Spinal cord (tissue), 10 donors: Measurements from ENCODE around the gene NCR3LG1. TPM values are rescaled to one million over a fixed set of nuclear protein-coding genes. Genes with fewer than 3 reads are reported as not detected.

ENCODE experiments used
- DNase-seq, 6 donors: peaks; one replicate each; pipeline versions ENCODE4 v3.0.0 to v3.0.0-alpha.2; 2013 to 2015; ENCODE audit warnings: low spot score in 6 of 6, low read depth in 4 of 6
- H3K27ac ChIP-seq: one replicate; pipeline ENCODE4 v1.5.1; 2013; ENCODE audit warnings: low read depth, low read length, control low read depth
- H3K27me3 ChIP-seq: one replicate; pipeline ENCODE4 v1.6.1; 2013; ENCODE audit warnings: low read length; ENCODE audit not compliant: control insufficient read depth, insufficient read depth
- H3K36me3 ChIP-seq: one replicate; pipeline ENCODE4 v1.6.1; 2013; ENCODE audit warnings: low read length; ENCODE audit not compliant: control insufficient read depth, insufficient read depth
- H3K4me1 ChIP-seq: one replicate; pipeline ENCODE4 v1.6.1; 2013; ENCODE audit warnings: low read length; ENCODE audit not compliant: control insufficient read depth, insufficient read depth
- H3K4me3 ChIP-seq: one replicate; pipeline ENCODE4 v1.5.1; 2013; ENCODE audit warnings: low read depth, low read length, control low read depth
- H3K9me3 ChIP-seq: one replicate; pipeline ENCODE4 v1.6.1; 2013; ENCODE audit warnings: low read length; ENCODE audit not compliant: control insufficient read depth, insufficient read depth
- WGBS: methylation state at CpG from one replicate; pipeline ENCODE4 v1.1.5; 2013; ENCODE audit warnings: missing lambda C conversion rate; ENCODE audit not compliant: insufficient coverage; 5-methylcytosine and 5-hydroxymethylcytosine counted together
- polyA plus RNA-seq, 2 donors: library from polyadenylated mRNA; unstranded; fragments of 120-200 nt; gene quantifications; one replicate each; pipeline ENCODE4 v1.2.1, GENCODE V29; 2013; ENCODE audit not compliant: insufficient read length in 2 of 2
- total RNA-seq, 2 donors: library from RNA; depleted of rRNA in 1 of 2; stranded (reverse); fragments of 120-200 nt in 1 of 2; fragments of >200 nt in 1 of 2; gene quantifications; one replicate each; pipeline versions ENCODE4 v1.2.3 to v1.2.4, GENCODE V29; 2013 to 2014
- donor health status: healthy.

The NCR3LG1 gene
- total and polyA plus RNA-seq, 4 donors, result 6.3 to 14.4 (median 8.1) TPM

DNA sequence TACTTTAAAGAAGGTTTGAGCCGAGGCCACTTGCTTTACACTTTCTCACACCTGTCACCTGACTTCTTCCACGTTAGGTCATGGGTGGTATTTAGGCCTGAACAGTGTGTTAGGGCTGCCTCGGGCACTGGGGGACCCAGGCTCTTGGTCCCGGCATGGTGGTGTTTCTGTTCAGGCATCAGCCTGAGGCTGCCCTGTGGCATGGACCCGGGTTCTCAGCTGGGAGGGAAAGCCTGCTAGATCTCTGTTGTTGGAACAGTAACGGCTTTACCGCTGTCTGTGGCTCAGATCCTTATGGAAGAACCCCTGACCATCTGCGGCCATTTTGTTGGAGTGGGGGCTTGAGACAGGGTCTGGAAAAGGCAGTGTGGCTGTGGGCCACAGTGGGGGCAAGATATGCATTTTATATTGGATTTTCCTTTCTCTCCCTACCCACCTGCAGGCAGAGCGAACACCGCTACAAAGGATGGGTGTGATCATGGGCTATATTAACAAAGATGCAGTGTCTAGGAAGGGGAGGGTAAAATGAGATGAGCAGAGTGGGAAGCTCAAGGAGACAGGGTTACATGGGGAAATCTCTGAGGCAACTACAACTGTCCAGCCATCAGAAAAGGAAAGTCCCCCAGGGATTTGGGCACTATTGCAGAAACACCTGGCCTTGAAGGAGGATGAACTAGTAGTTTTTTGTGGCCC is 38.5 kb downstream of the NCR3LG1 start:
- no peaks in the 10 kb centered on the region for H3K27me3 ChIP-seq
- H3K27ac ChIP-seq, result no peak overlapping the region
- no peak for DNase-seq
- H3K4me3 ChIP-seq, result peak overlapping the region; percentile 55
- H3K36me3 ChIP-seq, result peaks cover 47% of the 10 kb centered on the region
- no peaks in the 10 kb centered on the region for H3K9me3 ChIP-seq
- H3K4me1 ChIP-seq, result peaks cover 39% of the 10 kb centered on the region
- WGBS, result 47% methylated on average over 6 of the region's 10 CpGs

DNA sequence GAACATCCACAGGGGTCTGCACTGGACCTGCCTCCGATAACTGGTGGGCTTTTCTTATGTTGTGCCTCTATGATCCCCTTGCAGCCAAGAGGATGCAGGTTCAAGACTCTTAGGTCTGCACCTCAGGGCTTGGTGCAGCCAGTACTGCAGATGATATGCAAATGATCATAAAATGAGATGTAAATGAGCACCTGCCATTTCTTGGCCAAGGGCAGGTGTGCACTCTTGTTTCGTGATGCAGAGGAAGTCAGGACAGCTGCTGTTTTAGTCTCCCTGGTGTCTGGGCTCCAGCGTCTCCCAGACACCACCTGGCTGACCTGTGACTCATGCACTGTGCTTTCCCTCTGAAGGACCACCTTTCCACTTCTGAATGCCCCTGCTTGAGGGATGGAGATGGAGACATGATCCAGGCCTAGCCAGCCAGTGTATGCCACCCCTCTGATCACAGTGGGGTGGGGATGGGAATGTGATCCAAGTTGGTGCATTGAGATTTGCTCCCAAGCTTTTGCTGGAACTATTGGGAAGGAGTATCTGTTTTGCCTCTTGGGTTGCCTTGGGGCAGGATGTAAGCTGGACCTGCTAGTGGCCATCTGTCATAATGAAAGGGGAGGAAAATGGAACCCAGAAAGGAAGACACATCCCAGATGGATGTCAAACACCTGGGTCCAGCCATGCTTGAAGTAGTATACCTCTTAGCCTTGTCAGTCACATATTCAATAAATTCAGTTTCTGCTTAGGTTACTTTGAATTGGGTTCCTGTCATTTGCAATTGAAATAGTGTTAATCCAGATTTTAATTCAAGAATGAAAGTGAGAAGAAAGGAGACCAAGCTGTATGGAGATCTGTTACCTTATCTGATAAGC is 40.1 kb downstream of the NCR3LG1 start:
- DNase-seq, result no peak
- no peaks in the 10 kb centered on the region for H3K9me3 ChIP-seq
- H3K36me3 ChIP-seq, result peaks cover 50% of the 10 kb centered on the region
- no peak overlapping the region for H3K4me3 ChIP-seq
- H3K4me1 ChIP-seq, result peaks cover 24% of the 10 kb centered on the region
- H3K27ac ChIP-seq, result no peak overlapping the region
- 90% methylated on average over 3 of the region's 3 CpGs for WGBS
- no peaks in the 10 kb centered on the region for H3K27me3 ChIP-seq

DNA sequence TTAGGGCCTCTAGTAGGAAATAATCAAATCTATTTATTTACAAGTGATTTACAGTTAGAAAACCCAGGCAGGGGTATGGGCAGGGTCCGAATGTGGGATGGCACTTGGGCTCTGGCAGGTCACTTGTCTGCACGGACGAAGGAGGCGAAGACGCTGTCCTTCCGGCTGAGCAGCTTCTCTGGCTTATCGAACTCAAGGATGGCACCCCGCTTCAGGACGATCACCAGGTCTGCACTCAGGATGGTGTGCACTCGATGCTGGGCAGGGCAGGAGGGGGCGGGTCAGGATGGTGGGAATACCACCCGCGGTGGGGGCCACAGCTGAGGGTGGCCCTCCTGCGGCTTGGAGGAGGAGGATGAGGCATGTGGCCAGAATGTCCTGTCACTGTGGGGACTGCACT is 41.3 kb downstream of the NCR3LG1 start:
- Histone ChIP-seq H3K4me3 (no peak overlapping the region), H3K27ac (no peak overlapping the region), H3K9me3 (no peaks in the 10 kb centered on the region), H3K36me3 (peaks cover 51% of the 10 kb centered on the region), H3K4me1 (peaks cover 18% of the 10 kb centered on the region), H3K27me3 (no peaks in the 10 kb centered on the region)
- DNase-seq, result no peak
- WGBS, result 89% methylated on average over 9 of the region's 14 CpGs

DNA sequence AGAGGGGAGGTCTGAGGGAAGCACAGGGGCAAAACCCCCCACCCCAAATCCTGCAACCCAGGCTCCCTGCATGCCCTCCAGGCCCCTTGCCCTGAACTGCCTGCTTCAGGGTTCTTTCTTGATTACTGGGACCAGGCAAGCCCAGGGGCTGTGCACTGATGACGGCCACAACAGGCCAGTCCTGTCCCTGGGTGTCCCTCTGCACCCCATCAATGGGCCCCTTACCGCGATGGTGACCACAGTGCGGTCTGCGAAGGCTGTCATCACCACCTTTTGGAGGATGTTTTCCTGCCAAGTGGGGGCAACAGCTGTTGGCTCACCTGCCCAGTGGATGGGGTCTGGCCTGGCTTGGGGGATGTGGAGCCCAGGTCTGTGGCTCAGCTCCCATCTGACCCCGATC is 41.9 kb downstream of the NCR3LG1 start:
- no peak for DNase-seq

DNA sequence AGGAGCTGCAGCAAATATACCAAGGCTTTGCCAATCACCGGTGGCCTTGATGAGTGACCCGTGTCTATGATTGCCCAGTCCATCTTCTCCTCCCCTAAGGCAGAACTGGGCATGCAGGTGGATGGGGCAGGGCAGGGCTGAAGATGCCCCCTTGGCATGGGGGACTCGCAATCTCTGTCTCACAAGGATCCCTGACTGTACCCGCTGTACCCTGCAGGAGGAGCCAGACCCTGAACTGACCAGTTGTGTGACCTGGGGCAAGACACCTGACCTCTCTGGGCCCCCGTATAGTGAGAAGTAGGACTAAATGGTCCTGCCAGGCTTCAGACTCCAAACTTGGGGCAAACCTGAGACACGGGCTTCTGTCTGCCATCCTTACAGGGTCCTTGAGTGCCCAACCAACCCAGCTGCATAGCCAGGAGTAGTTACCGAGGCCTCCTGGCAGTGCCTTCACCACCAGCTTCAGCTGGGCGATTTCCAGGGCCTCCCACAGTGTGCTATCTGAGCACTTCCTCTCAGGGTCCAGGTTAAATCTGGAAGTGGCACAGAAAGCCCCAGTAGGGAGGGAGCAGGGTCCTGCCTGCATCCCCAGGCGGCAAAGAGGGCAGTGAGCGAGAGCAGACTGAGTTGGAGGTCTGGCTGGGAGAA is 43.3 kb downstream of the NCR3LG1 start:
- H3K4me3 ChIP-seq, result no peak overlapping the region
- H3K36me3 ChIP-seq, result peaks cover 57% of the 10 kb centered on the region
- no peaks in the 10 kb centered on the region for H3K9me3 ChIP-seq
- DNase-seq, result no peak
- H3K27me3 ChIP-seq, result no peaks in the 10 kb centered on the region
- peaks cover 3% of the 10 kb centered on the region for H3K4me1 ChIP-seq
- H3K27ac ChIP-seq, result no peak overlapping the region
- WGBS, result 84% methylated on average over 10 of the region's 10 CpGs

More for the DNA sequence above, 41.9 kb downstream of the NCR3LG1 start:
- Histone ChIP-seq H3K4me3 (no peak overlapping the region), H3K27me3 (no peaks in the 10 kb centered on the region), H3K9me3 (no peaks in the 10 kb centered on the region), H3K36me3 (peaks cover 57% of the 10 kb centered on the region), H3K4me1 (peaks cover 14% of the 10 kb centered on the region), H3K27ac (no peak overlapping the region)
- WGBS, result 95% methylated on average over 4 of the region's 6 CpGs

DNA sequence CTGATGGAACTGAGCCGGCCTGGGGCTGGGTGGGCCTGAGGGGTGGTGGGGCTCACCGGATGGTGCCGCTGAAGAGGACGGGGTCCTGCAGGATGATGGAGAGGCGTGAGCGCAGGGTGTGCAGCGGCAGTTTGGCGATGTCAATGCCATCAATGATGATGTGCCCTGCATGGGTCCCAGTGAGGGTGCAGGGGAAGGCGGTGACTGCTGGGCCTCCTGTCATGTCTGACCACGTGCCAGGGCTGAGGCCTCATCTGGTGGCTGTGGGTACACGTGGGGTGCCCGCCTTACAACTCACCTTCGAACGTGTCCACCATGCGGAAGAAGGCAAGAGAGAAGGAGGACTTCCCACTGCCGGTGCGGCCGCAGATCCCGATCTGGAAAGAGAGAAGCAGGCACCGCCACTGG is 44.0 kb downstream of the NCR3LG1 start:
- H3K27ac ChIP-seq, result no peak overlapping the region
- 93% methylated on average over 20 of the region's 20 CpGs for WGBS
- DNase-seq, result no peak
- H3K9me3 ChIP-seq, result no peaks in the 10 kb centered on the region
- peaks cover 57% of the 10 kb centered on the region for H3K36me3 ChIP-seq
- H3K4me3 ChIP-seq, result no peak overlapping the region
- H3K27me3 ChIP-seq, result no peaks in the 10 kb centered on the region
- H3K4me1 ChIP-seq, result no peaks in the 10 kb centered on the region

DNA sequence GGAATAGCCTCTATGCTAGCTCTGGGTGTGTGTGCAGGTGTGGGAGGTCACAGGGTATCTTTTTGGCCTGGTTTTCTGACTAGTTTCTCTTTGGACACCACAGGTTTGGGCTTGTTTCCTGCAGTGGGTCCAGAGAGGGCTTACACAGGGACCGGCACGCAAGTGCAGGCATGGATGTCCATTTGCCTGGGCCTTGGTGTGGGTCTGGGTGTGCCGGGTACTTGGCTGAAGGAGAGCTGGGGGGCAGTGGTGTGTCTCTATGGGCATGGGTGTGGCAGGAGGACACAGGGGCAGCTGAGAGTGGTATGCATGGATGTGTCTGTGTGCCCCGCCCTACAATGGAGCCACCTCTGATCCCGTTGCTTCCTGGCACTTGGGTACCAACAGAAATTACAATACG is 44.4 kb downstream of the NCR3LG1 start:
- no peak overlapping the region for H3K27ac ChIP-seq
- H3K4me3 ChIP-seq, result no peak overlapping the region
- DNase-seq, result no peak
- peaks cover 57% of the 10 kb centered on the region for H3K36me3 ChIP-seq
- H3K27me3 ChIP-seq, result no peaks in the 10 kb centered on the region
- WGBS, result 94% methylated on average over 6 of the region's 6 CpGs
- no peaks in the 10 kb centered on the region for H3K4me1 ChIP-seq
- H3K9me3 ChIP-seq, result no peaks in the 10 kb centered on the region

DNA sequence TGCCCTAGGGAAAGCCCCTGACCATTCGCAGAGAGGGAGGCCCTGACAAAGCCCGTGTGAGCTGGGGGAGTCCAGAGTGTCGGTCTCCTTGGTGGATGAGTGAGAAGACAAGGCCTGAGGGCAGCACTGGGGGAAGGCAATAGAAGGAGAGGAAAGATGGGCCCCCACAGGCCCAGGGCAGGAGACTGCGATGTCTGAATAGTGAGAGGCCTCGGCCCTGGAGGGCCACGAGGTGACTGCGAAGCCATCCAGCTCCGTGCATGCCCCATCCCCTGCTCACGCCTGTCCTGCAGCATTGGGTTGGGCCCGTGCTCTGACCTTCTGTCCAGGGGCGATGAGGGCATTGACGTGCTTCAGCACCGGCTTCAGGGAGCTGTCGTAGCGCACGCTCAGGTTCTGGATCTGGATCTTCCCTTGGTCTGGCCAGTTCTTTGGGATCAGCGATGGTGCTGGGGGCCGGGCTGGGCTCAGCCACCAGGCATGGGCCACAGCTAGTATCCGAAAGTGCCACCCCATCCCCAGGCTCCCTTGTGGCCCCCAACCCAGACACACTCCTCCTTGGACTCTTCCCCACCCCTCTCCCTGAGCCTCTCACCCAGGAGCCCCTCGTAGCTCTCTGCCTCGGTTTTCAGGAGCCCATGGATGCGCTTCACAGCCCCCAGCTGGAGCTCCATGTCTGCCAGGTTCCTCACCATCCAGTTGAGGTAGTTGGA is 45.2 kb downstream of the NCR3LG1 start:
- Histone ChIP-seq H3K36me3 (peaks cover 57% of the 10 kb centered on the region), H3K4me3 (no peak overlapping the region), H3K27ac (no peak overlapping the region), H3K4me1 (no peaks in the 10 kb centered on the region), H3K27me3 (no peaks in the 10 kb centered on the region), H3K9me3 (no peaks in the 10 kb centered on the region)
- no peak for DNase-seq
- WGBS, result 96% methylated on average over 19 of the region's 22 CpGs

DNA sequence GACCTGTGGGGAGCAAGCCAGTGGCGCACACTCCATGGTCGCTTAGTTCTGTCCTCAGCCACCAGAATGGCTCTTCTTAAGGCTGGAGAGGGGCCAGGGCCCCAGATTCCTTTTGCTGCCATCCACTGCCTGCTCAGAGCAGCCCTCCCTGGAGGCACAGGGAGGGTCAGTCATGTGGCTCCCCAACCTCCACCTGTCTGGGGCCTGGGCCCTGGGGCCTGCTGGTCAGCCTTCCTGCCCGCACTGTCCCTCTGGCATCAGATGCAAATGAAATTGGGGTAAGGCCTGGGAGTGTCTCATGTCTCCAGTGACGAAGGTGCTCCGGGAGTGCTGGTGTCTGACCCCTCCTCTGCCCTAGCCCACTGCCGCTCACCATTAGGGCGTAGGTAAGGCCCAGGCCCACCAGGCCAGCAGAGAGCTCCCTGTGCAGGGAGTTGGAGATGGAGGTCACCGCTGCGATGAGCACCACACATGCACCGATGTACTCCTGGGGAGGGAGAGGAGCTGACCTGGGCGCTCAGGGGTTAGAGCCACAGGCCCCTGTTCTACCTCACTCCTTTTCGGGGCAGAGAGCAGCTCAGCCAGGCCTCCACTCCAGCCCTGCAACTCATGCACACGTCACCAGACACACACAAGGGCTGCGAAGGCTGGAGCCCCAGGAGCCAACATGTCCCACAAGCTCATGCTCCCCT is 45.9 kb downstream of the NCR3LG1 start:
- H3K36me3 ChIP-seq, result peaks cover 57% of the 10 kb centered on the region
- no peaks in the 10 kb centered on the region for H3K4me1 ChIP-seq
- no peaks in the 10 kb centered on the region for H3K9me3 ChIP-seq
- H3K27ac ChIP-seq, result no peak overlapping the region
- DNase-seq, result no peak
- WGBS, result 90% methylated on average over 7 of the region's 14 CpGs
- no peak overlapping the region for H3K4me3 ChIP-seq
- no peaks in the 10 kb centered on the region for H3K27me3 ChIP-seq
